Measurements from ENCODE around the gene LHPP.

LHPP gene

GRCh38 chr10:124470544-124471434 is 9.2 kb downstream of the LHPP start:
- no peak for ATAC-seq
- TF ChIP-seq CREB5 (CRISPR knock-in tag; IDR thresholded peaks at IDR 0.05; ENCODE audit: low read depth) (no peak), ZFP30 (CRISPR knock-in tag; IDR thresholded peaks at IDR 0.05) (no peak), TOX (CRISPR knock-in tag; IDR thresholded peaks at IDR 0.05; ENCODE audit: borderline replicate concordance) (no peak), ZC3H10 (CRISPR knock-in tag; IDR thresholded peaks at IDR 0.05) (no peak), POU6F1 (CRISPR knock-in tag; IDR thresholded peaks at IDR 0.05; ENCODE audit: borderline replicate concordance, low read depth) (no peak), PPARA (CRISPR knock-in tag; IDR thresholded peaks at IDR 0.05; ENCODE audit: borderline replicate concordance) (no peak), ESRRG (CRISPR knock-in tag; IDR thresholded peaks at IDR 0.05) (no peak), OSR1 (CRISPR knock-in tag; IDR thresholded peaks at IDR 0.05) (no peak)

- TF ChIP-seq ZFP3 (CRISPR knock-in tag; IDR thresholded peaks at IDR 0.05) (no peak), TOX (CRISPR knock-in tag; IDR thresholded peaks at IDR 0.05; ENCODE audit: borderline replicate concordance) (no peak), PPARA (CRISPR knock-in tag; IDR thresholded peaks at IDR 0.05; ENCODE audit: borderline replicate concordance) (no peak), SNAI2 (CRISPR knock-in tag; IDR thresholded peaks at IDR 0.05) (no peak), ZC3H10 (CRISPR knock-in tag; IDR thresholded peaks at IDR 0.05) (no peak), BACH2 (CRISPR knock-in tag; IDR thresholded peaks at IDR 0.05; ENCODE audit: borderline replicate concordance) (no peak), CSDC2 (CRISPR knock-in tag; IDR thresholded peaks at IDR 0.05) (no peak), PATZ1 (CRISPR knock-in tag; IDR thresholded peaks at IDR 0.05; ENCODE audit: borderline replicate concordance) (no peak), GLIS3 (CRISPR knock-in tag; IDR thresholded peaks at IDR 0.05) (no peak), OSR1 (CRISPR knock-in tag; IDR thresholded peaks at IDR 0.05) (no peak)
- ATAC-seq, result no peak
Measured at GRCh38 chr10:124472071-124472470, 10.4 kb downstream of the LHPP start.

- TF ChIP-seq ZFP3 (CRISPR knock-in tag; IDR thresholded peaks at IDR 0.05) (no peak), ZNF565 (CRISPR knock-in tag; conservative IDR thresholded peaks at IDR 0.05; ENCODE audit: low read depth) (no peak), CSRNP3 (CRISPR knock-in tag; IDR thresholded peaks at IDR 0.05) (no peak)
- ATAC-seq, result no peak
Measured at GRCh38 chr10:124473070-124473469, 11.4 kb downstream of the LHPP start.

GRCh38 chr10:124474514-124475070 is 13.0 kb downstream of the LHPP start:
- TF ChIP-seq RARB (CRISPR knock-in tag; IDR thresholded peaks at IDR 0.05), result no peak
- TF ChIP-seq ISL1 (CRISPR knock-in tag; IDR thresholded peaks at IDR 0.05), result no peak
- no peak for TF ChIP-seq ZNF565 (CRISPR knock-in tag; conservative IDR thresholded peaks at IDR 0.05; ENCODE audit: low read depth)
- TF ChIP-seq POU6F1 (CRISPR knock-in tag; IDR thresholded peaks at IDR 0.05; ENCODE audit: borderline replicate concordance, low read depth), result no peak
- TF ChIP-seq CREB5 (CRISPR knock-in tag; IDR thresholded peaks at IDR 0.05; ENCODE audit: low read depth), result no peak
- ATAC-seq, result no peak

Measured in SK-N-SH treated with all-trans-retinoic acid at 6 μM for 48 hours (cell line).